H9 (cell line): ENCODE results near the gene AIG1. TPM values are rescaled to one million over a fixed set of nuclear protein-coding genes. Genes with fewer than 3 reads are reported as not detected.
"Not testable (repeated sequence)": the region's sequence is repeated elsewhere in the genome, so short reads cannot be mapped to it uniquely, and the experiment has no call there.

Experiments used
- DNase-seq: peaks from one replicate; pipeline ENCODE4 v3.0.0-alpha.2; 2017
- H2AFZ ChIP-seq: one replicate; pipeline ENCODE4 v1.6.1; 2013; ENCODE audit warnings: mild to moderate bottlenecking, low read length, control low read depth, moderate library complexity
- H2AK5ac ChIP-seq: 2 replicates; pipeline ENCODE4 v1.6.1; 2013; ENCODE audit warnings: low read length, control low read depth, mixed read lengths; ENCODE audit not compliant: insufficient read length
- H2BK120ac ChIP-seq: one replicate; pipeline ENCODE4 v1.6.1; 2013; ENCODE audit warnings: low read depth, mild to moderate bottlenecking, low read length, control low read depth, inconsistent platforms; ENCODE audit not compliant: poor library complexity, severe bottlenecking
- H2BK12ac ChIP-seq: 2 replicates; pipeline ENCODE4 v1.6.1; 2013; ENCODE audit warnings: low read length, control low read depth, mixed read lengths, low read depth; ENCODE audit not compliant: insufficient read length
- H2BK15ac ChIP-seq: 2 replicates; pipeline ENCODE4 v1.6.1; 2013; ENCODE audit warnings: low read depth, low read length, control low read depth
- H2BK20ac ChIP-seq: one replicate; pipeline ENCODE4 v1.6.1; 2013; ENCODE audit warnings: low read depth, mild to moderate bottlenecking, low read length, control low read depth, inconsistent platforms; ENCODE audit not compliant: poor library complexity, severe bottlenecking
- H2BK5ac ChIP-seq: 2 replicates; pipeline ENCODE4 v1.6.1; 2013; ENCODE audit warnings: low read length, control low read depth, mixed read lengths; ENCODE audit not compliant: insufficient read length
- H3K14ac ChIP-seq: 2 replicates; pipeline ENCODE4 v1.6.1; 2013; ENCODE audit warnings: low read length, control low read depth; ENCODE audit not compliant: insufficient read depth
- H3K18ac ChIP-seq: 2 replicates; pipeline ENCODE4 v1.6.1; 2013; ENCODE audit warnings: low read depth, mild to moderate bottlenecking, mixed read lengths, low read length, control low read depth; ENCODE audit not compliant: insufficient read length
- H3K23ac ChIP-seq: 2 replicates; pipeline ENCODE4 v1.6.1; 2013; ENCODE audit warnings: low read length, control low read depth, mixed read lengths, low read depth; ENCODE audit not compliant: insufficient read length
- H3K23me2 ChIP-seq: 2 replicates; pipeline ENCODE4 v1.6.1; 2013; ENCODE audit warnings: low read depth, mild to moderate bottlenecking, mixed read lengths, low read length, control low read depth; ENCODE audit not compliant: insufficient read length, poor library complexity, severe bottlenecking
- H3K27ac ChIP-seq: 2 replicates; pipeline ENCODE4 v1.5.1; 2013; ENCODE audit warnings: low read length, control low read depth, mixed read lengths, low read depth; ENCODE audit not compliant: insufficient read length
- H3K27me3 ChIP-seq: 2 replicates; pipeline ENCODE4 v1.6.1; 2013; ENCODE audit warnings: low read length, control low read depth, inconsistent platforms; ENCODE audit not compliant: insufficient read depth
- H3K4ac ChIP-seq: 2 replicates; pipeline ENCODE4 v1.6.1; 2013; ENCODE audit warnings: low read depth, mild to moderate bottlenecking, control low read depth, inconsistent platforms, low read length, moderate library complexity
- H3K4me1 ChIP-seq: 2 replicates; pipeline ENCODE4 v1.6.1; 2013; ENCODE audit warnings: low read length, control low read depth, inconsistent platforms; ENCODE audit not compliant: insufficient read depth
- H3K4me2 ChIP-seq: 2 replicates; pipeline ENCODE4 v1.6.1; 2013; ENCODE audit warnings: low read length, control low read depth, mixed read lengths; ENCODE audit not compliant: insufficient read length, insufficient read depth
- H3K56ac ChIP-seq: 2 replicates; pipeline ENCODE4 v1.6.1; 2013; ENCODE audit warnings: low read depth, mild to moderate bottlenecking, mixed read lengths, low read length, control low read depth; ENCODE audit not compliant: insufficient read length
- H3K79me1 ChIP-seq: 2 replicates; pipeline ENCODE4 v1.6.1; 2013; ENCODE audit warnings: low read depth, mild to moderate bottlenecking, moderate library complexity, low read length, control low read depth, inconsistent platforms; ENCODE audit not compliant: insufficient read depth, poor library complexity, severe bottlenecking
- H3K79me2 ChIP-seq: 2 replicates; pipeline ENCODE4 v1.6.1; 2013; ENCODE audit warnings: low read length, control low read depth, inconsistent platforms; ENCODE audit not compliant: insufficient read depth
- H3K9ac ChIP-seq: 2 replicates; pipeline ENCODE4 v1.6.1; 2013; ENCODE audit warnings: low read length, control low read depth, mixed read lengths; ENCODE audit not compliant: insufficient read length; ENCODE audit errors: extremely low read depth
- H3K9me3 ChIP-seq: one replicate; pipeline ENCODE4 v1.6.1; 2013; ENCODE audit warnings: low read depth, low read length, inconsistent platforms; ENCODE audit not compliant: control insufficient read depth
- H3T11ph ChIP-seq: one replicate; pipeline ENCODE4 v1.6.1; 2013; ENCODE audit warnings: mild to moderate bottlenecking, low read length, control low read depth, inconsistent platforms
- H4K20me1 ChIP-seq: one replicate; pipeline ENCODE4 v1.6.1; 2013; ENCODE audit not compliant: control insufficient read depth, insufficient read length, insufficient read depth
- H4K5ac ChIP-seq: 2 replicates; pipeline ENCODE4 v1.6.1; 2013; ENCODE audit warnings: low read depth, mild to moderate bottlenecking, mixed read lengths, low read length, control low read depth; ENCODE audit not compliant: insufficient read length
- H4K8ac ChIP-seq: replicated peaks from 2 replicates; pipeline ENCODE4 v1.6.1; 2013; ENCODE audit warnings: low read length, control low read depth, mixed read lengths, low read depth; ENCODE audit not compliant: insufficient read length
- H4K91ac ChIP-seq: 2 replicates; pipeline ENCODE4 v1.6.1; 2013; ENCODE audit warnings: low read depth, mild to moderate bottlenecking, moderate library complexity, mixed read lengths, low read length, control low read depth; ENCODE audit not compliant: insufficient read length
- H3K27ac Mint-ChIP-seq, 3 experiments: 2 replicates in 2 of 3; 3 replicates in 1 of 3; pipeline ENCODE4 v1.8.0; 2020 to 2021; ENCODE audit warnings: mixed read lengths in 3 of 3, mild to moderate bottlenecking in 1 of 3, moderate library complexity in 1 of 3
- H3K27me3 Mint-ChIP-seq: 2 replicates; pipeline ENCODE4 v1.8.0; 2021; ENCODE audit warnings: low read depth, mild to moderate bottlenecking, moderate library complexity, mixed read lengths
- H3K36me3 Mint-ChIP-seq, 3 experiments: 2 replicates in 2 of 3; 3 replicates in 1 of 3; pipeline ENCODE4 v1.8.0; 2020 to 2021; ENCODE audit warnings: low read depth in 3 of 3, mixed read lengths in 3 of 3; ENCODE audit not compliant: insufficient read depth in 1 of 3
- H3K4me1 Mint-ChIP-seq, 2 experiments: 2 replicates each; pipeline ENCODE4 v1.8.0; 2020; ENCODE audit warnings: mixed read lengths in 2 of 2
- H3K4me3 Mint-ChIP-seq, 2 experiments: 2 replicates in 1 of 2; 3 replicates in 1 of 2; pipeline ENCODE4 v1.8.0; 2020 to 2021; ENCODE audit warnings: mild to moderate bottlenecking in 2 of 2, mixed read lengths in 2 of 2, moderate library complexity in 1 of 2
- H3K9me3 Mint-ChIP-seq, 2 experiments: 2 replicates in 1 of 2; 3 replicates in 1 of 2; pipeline ENCODE4 v1.8.0; 2020; ENCODE audit warnings: mild to moderate bottlenecking in 2 of 2, mixed read lengths in 2 of 2, moderate library complexity in 1 of 2
- WGBS: extraction: QIAGEN DNeasy Blood & Tissue Kit; methylation state at CpG from one replicate; pipeline ENCODE4 v1.1.7; 2013; ENCODE audit warnings: missing lambda C conversion rate, low lambda C conversion rate, mixed read lengths; ENCODE audit not compliant: insufficient read length; ENCODE audit errors: extremely low coverage; 5-methylcytosine and 5-hydroxymethylcytosine counted together
- total RNA-seq: library from RNA; stranded (reverse); gene quantifications from 2 replicates; pipeline ENCODE4 v1.2.1, GENCODE V29; 2021
- TF ChIP-seq, protein P1 (sequence below): fragments of 200-600 bp; sonication (generic); conservative IDR thresholded peaks from 3 replicates; pipeline ENCODE4 v1.8.0; 2021; ENCODE audit warnings: antibody characterized with exemption, mild to moderate bottlenecking

Gene AIG1
- total RNA-seq, 1 experiment from 2014 or later = 44.6 TPM

DNA sequence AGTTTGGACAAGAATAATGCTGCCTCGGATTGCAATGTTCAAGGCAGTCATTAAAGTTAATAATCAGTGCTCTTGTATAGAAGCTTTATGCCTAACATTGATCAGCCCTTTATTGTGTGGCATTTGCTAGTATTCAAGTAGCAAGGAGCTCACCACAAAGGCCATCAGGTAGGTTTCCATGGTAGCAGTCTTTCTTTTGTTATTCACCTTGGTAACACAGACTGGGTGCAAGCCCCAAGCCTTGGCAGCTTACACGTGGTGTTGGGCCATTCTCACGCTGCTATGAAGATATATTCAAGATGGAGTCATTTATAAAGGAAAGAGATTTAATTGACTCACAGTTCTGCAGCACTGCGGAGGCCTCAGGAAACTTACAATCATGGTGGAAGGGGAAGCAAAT lies 240.5 kb downstream of the AIG1 start:
- Histone ChIP-seq H3K9me3 (no peaks in the 10 kb centered on the region), H2BK20ac (no peak overlapping the region), H3K18ac (no peak overlapping the region), H2BK12ac (no peak overlapping the region), H4K20me1 (no peaks in the 10 kb centered on the region), H3K79me2 (no peaks in the 10 kb centered on the region), H3K4me2 (no peak overlapping the region), H4K91ac (no peak overlapping the region), H3K23me2 (no peaks in the 10 kb centered on the region), H3K23ac (no peak overlapping the region), H2BK5ac (no peak overlapping the region), H3K4me1 (no peaks in the 10 kb centered on the region), H3K27ac (no peak overlapping the region), H4K5ac (no peak overlapping the region), H2BK120ac (no peak overlapping the region), H2AFZ (no peak overlapping the region), H3K56ac (no peak overlapping the region), H3K14ac (no peak overlapping the region), H4K8ac (no peak overlapping the region), H3K79me1 (no peaks in the 10 kb centered on the region), H3K27me3 (no peaks in the 10 kb centered on the region), H3T11ph (no peak overlapping the region), H2AK5ac (no peak overlapping the region), H3K9ac (no peak overlapping the region), H2BK15ac (no peak overlapping the region), H3K4ac (no peak overlapping the region; the same call in 1 of the 2 replicates)
- TF ChIP-seq, protein P1, sequence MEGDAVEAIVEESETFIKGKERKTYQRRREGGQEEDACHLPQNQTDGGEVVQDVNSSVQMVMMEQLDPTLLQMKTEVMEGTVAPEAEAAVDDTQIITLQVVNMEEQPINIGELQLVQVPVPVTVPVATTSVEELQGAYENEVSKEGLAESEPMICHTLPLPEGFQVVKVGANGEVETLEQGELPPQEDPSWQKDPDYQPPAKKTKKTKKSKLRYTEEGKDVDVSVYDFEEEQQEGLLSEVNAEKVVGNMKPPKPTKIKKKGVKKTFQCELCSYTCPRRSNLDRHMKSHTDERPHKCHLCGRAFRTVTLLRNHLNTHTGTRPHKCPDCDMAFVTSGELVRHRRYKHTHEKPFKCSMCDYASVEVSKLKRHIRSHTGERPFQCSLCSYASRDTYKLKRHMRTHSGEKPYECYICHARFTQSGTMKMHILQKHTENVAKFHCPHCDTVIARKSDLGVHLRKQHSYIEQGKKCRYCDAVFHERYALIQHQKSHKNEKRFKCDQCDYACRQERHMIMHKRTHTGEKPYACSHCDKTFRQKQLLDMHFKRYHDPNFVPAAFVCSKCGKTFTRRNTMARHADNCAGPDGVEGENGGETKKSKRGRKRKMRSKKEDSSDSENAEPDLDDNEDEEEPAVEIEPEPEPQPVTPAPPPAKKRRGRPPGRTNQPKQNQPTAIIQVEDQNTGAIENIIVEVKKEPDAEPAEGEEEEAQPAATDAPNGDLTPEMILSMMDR = no peak
- Mint-ChIP-seq H3K4me3 (no peak overlapping the region), H3K9me3 (no peaks in the 10 kb centered on the region), H3K27ac (peak overlapping the region; percentile 5 to 72 (median 60); a peak in 5 of 7 replicates), H3K4me1 (peaks cover 9 to 10% of the 10 kb centered on the region in 2 experiments), H3K36me3 (peaks cover 4 to 18% (median 7%) of the 10 kb centered on the region in 3 experiments; a peak in 3 of 7 replicates), H3K27me3 (no peaks in the 10 kb centered on the region)
- DNase-seq = no peak
- no CpG with 5 or more reads among the region's 4 CpGs for WGBS

DNA sequence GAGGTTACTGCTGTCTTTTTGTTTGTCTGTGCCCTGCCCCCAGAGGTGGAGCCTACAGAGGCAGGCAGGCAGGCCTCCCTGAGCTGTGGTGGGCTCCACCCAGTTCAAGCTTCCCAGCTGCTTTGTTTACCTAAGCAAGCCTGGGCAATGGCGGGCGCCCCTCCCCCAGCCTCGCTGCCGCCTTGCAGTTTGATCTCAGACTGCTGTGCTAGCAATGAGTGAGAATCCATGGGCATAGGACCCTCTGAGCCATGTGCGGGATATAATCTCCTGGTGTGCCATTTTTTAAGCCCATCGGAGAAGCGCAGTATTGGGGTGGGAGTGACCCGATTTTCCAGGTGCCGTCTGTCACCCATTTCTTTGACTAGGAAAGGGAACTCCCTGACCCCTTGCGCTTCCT lies 247.1 kb downstream of the AIG1 start:
- H2BK12ac ChIP-seq, H3K9me3 ChIP-seq: not testable (repeated sequence)

More for the DNA sequence above, 247.1 kb downstream of the AIG1 start:
- not testable (repeated sequence) for H3K56ac ChIP-seq, H2BK15ac ChIP-seq, H3K4me3 Mint-ChIP-seq, H3K79me1 ChIP-seq, H3K4me2 ChIP-seq, H3K4me1 Mint-ChIP-seq, H2AK5ac ChIP-seq, H2BK20ac ChIP-seq, H3K23ac ChIP-seq, H3K18ac ChIP-seq, H3K4me1 ChIP-seq, H3K14ac ChIP-seq, H3K27ac Mint-ChIP-seq, H3K27ac ChIP-seq, H3K9ac ChIP-seq, DNase-seq, H4K20me1 ChIP-seq, H3K79me2 ChIP-seq, H4K8ac ChIP-seq, H2BK5ac ChIP-seq, H2BK120ac ChIP-seq, H3K23me2 ChIP-seq, H4K5ac ChIP-seq, H3K27me3 ChIP-seq, H4K91ac ChIP-seq, H3T11ph ChIP-seq, H3K4ac ChIP-seq, H3K27me3 Mint-ChIP-seq, H2AFZ ChIP-seq
- H3K36me3 Mint-ChIP-seq = peaks cover 9 to 16% (median 10%) of the 10 kb centered on the region in 3 experiments
- WGBS = no CpG with 5 or more reads among the region's 10 CpGs
- peaks cover 15 to 19% of the 10 kb centered on the region in 2 experiments for H3K9me3 Mint-ChIP-seq
